DOHH2 (cell line): Measurements from ENCODE around the gene LRRC75A.

ENCODE experiments used
- EZH2phosphoT487 ChIP-seq: fragments of 200-600 bp; sonication (generic); IDR thresholded peaks from 2 replicates; pipeline ENCODE4 v1.6.1; 2017; ENCODE audit warnings: borderline replicate concordance, mild to moderate bottlenecking, antibody characterized with exemption, low read length, moderate library complexity, mixed read lengths
- TF ChIP-seq, protein P1 (sequence below): fragments of 200-600 bp; sonication (generic); IDR thresholded peaks from one replicate; pipeline ENCODE4 v1.5.1; 2014; ENCODE audit warnings: antibody characterized with exemption, mild to moderate bottlenecking, low read depth, low read length; ENCODE audit not compliant: poor library complexity, severe bottlenecking

DNA sequence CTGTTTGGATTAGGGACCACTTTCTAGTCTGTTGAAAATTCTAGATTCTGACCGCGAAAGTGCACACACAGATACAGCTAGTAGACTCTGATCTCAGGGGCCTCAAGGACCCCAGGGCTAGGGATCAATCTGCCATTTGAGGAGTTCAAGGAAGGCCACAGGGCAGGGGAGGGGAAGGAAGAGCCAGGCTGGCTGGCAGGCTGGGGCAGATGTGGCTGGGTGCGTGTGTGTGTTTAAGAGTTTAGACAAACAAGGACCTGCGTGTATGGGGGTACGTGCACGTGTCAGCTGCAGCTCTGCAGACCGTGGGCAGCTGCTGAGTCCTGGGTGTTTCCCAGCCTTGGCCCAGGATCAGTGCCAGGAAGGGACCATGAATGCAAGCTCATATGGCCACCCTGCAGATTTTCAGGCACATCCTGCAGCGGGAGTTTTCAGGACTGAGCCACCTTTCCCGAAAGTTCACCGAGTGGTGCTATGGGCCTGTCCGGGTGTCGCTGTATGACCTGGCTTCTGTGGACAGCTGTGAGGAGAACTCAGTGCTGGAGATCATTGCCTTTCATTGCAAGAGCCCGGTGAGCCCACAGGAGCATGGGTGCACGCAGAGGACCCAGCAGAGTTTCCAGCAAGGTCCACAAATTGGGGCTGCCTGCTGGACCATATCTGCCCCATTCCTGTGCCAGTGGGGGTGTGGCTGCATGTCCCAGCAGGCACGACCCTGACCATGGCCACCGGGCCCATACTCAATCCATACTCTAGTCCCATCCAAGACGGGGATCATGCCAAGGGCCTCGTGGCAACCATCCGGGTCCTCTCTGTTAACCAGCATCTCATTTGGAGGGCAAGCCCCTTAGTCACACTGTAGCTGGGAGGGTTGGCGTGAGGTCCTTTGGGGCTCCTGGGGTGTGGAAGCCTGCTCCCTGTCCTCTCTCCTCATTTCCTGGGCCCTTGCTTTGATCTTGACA lies 66.0 kb downstream of the LRRC75A start:
- TF ChIP-seq, protein P1, sequence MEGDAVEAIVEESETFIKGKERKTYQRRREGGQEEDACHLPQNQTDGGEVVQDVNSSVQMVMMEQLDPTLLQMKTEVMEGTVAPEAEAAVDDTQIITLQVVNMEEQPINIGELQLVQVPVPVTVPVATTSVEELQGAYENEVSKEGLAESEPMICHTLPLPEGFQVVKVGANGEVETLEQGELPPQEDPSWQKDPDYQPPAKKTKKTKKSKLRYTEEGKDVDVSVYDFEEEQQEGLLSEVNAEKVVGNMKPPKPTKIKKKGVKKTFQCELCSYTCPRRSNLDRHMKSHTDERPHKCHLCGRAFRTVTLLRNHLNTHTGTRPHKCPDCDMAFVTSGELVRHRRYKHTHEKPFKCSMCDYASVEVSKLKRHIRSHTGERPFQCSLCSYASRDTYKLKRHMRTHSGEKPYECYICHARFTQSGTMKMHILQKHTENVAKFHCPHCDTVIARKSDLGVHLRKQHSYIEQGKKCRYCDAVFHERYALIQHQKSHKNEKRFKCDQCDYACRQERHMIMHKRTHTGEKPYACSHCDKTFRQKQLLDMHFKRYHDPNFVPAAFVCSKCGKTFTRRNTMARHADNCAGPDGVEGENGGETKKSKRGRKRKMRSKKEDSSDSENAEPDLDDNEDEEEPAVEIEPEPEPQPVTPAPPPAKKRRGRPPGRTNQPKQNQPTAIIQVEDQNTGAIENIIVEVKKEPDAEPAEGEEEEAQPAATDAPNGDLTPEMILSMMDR = no peak
- TF ChIP-seq EZH2phosphoT487 = no peak
